Right lung (tissue), 5 donors: Measurements from ENCODE around the gene PEAK1. TPM values are rescaled to one million over a fixed set of nuclear protein-coding genes. Genes with fewer than 3 reads are reported as not detected.
"Not testable (repeated sequence)": the region's sequence is repeated elsewhere in the genome, so short reads cannot be mapped to it uniquely, and the experiment has no call there.

ENCODE experiments used
- DNase-seq, 2 donors: peaks; one replicate each; pipeline ENCODE4 v3.0.0-alpha.2; 2013
- polyA plus RNA-seq, 5 donors: library from polyadenylated mRNA; unstranded; fragments of 120-200 nt; gene quantifications; one replicate each; pipeline versions ENCODE4 v1.2.1 to v1.2.3, GENCODE V29; 2013; ENCODE audit warnings: inconsistent platforms in 1 of 5, low replicate concordance in 1 of 5; ENCODE audit not compliant: insufficient read length in 5 of 5, insufficient read depth in 1 of 5

PEAK1 gene
- polyA plus RNA-seq, 5 donors, result 34.0 to 65.8 (median 61.3) TPM

- DNase-seq, result no peak
Measured at GRCh38 chr15:77426377-77426776, 6.5 kb upstream of the PEAK1 start.

GRCh38 chr15:77425104-77425503 lies 5.2 kb upstream of the PEAK1 start:
- no peak for DNase-seq

- DNase-seq, result no peak
Measured at GRCh38 chr15:77421370-77421700, 1.4 kb upstream of the PEAK1 start.

GRCh38 chr15:77420610-77421369 lies 886 bp upstream of the PEAK1 start, which contains the start of gene HMG20A:
HMG20A (plus strand) TSS chr15:77420888; CDS start chr15:77458408, 37,520 bp downstream.
- DNase-seq, result peak; percentile 92 to 94

GRCh38 chr15:77418966-77419835 lies 703 bp downstream of the PEAK1 start:
- peak; percentile 45 to 54 for DNase-seq

- no peak for DNase-seq
Measured at GRCh38 chr15:77418391-77418965, 1.4 kb downstream of the PEAK1 start.

GRCh38 chr15:77417602-77418001 lies 2.3 kb downstream of the PEAK1 start:
- DNase-seq, result no peak

GRCh38 chr15:77416954-77417353 lies 3.0 kb downstream of the PEAK1 start:
- DNase-seq, result no peak

- DNase-seq, result peak in 1 of 2 donors; percentile 36
Measured at GRCh38 chr15:77416148-77416455, 3.8 kb downstream of the PEAK1 start.

- DNase-seq, result no peak
Measured at GRCh38 chr15:77415450-77416147, 4.3 kb downstream of the PEAK1 start.

GRCh38 chr15:77414789-77415442 lies 5.0 kb downstream of the PEAK1 start:
- DNase-seq, result no peak

- no peak for DNase-seq
Measured at GRCh38 chr15:77413699-77414349, 6.1 kb downstream of the PEAK1 start.

GRCh38 chr15:77412972-77413698 lies 6.8 kb downstream of the PEAK1 start:
- no peak for DNase-seq

- no peak for DNase-seq
Measured at GRCh38 chr15:77411619-77411976, 8.3 kb downstream of the PEAK1 start.

GRCh38 chr15:77410701-77411618 lies 8.9 kb downstream of the PEAK1 start:
- DNase-seq, result no peak

GRCh38 chr15:77410157-77410500 lies 9.8 kb downstream of the PEAK1 start:
- DNase-seq, result not testable (repeated sequence)

GRCh38 chr15:77409259-77410156 lies 10.4 kb downstream of the PEAK1 start:
- DNase-seq, result no peak

GRCh38 chr15:77406846-77407245 lies 13.1 kb downstream of the PEAK1 start:
- DNase-seq, result no peak
